Esophagus squamous epithelium (tissue), 5 donors: ENCODE results near the gene LRRC41. TPM values are rescaled to one million over a fixed set of nuclear protein-coding genes. Genes with fewer than 3 reads are reported as not detected.

Experiments used
- DNase-seq: peaks from one replicate; lab custom pipeline; 2025; lab: John Stamatoyannopoulos, UW
- H3K27ac ChIP-seq, 4 donors: fragments of 200-600 bp; sonication (generic); one replicate each; pipeline ENCODE4 v1.5.1; 2016 to 2019; ENCODE audit warnings: mild to moderate bottlenecking in 1 of 4
- H3K27me3 ChIP-seq, 4 donors: fragments of 200-600 bp; sonication (generic); 1 replicate in 3 of 4; 2 replicates in 1 of 4; pipeline versions ENCODE4 v1.5.1 to v1.6.0; 2017 to 2021; ENCODE audit warnings: antibody characterized with exemption in 1 of 4
- H3K36me3 ChIP-seq, 3 donors: fragments of 200-600 bp; sonication (generic); one replicate each; pipeline ENCODE4 v1.5.1; 2016 to 2019
- H3K4me1 ChIP-seq, 3 donors: fragments of 200-600 bp; sonication (generic); one replicate each; pipeline ENCODE4 v1.5.1; 2017 to 2019
- H3K4me3 ChIP-seq, 4 donors: fragments of 200-600 bp; sonication (generic); 1 replicate in 3 of 4; 2 replicates in 1 of 4; pipeline ENCODE4 v1.5.1; 2016 to 2019; ENCODE audit warnings: mild to moderate bottlenecking in 2 of 4, moderate library complexity in 1 of 4
- H3K9me3 ChIP-seq, 3 donors: fragments of 200-600 bp; sonication (generic); one replicate each; pipeline ENCODE4 v1.5.1; 2016 to 2019
- CTCF ChIP-seq, 6 experiments: fragments of 450-650 bp in 4 of 6; fragments of 200-600 bp in 2 of 6; sonication (generic) in 2 of 6; IDR thresholded peaks; one replicate each; pipeline ENCODE4 v1.5.1; 2016 to 2019; ENCODE audit warnings: antibody characterized with exemption in 6 of 6, mild to moderate bottlenecking in 4 of 6, moderate library complexity in 4 of 6
- POLR2A ChIP-seq, 4 donors: fragments of 450-650 bp; IDR thresholded peaks; one replicate each; pipeline ENCODE4 v1.6.1; 2017; ENCODE audit warnings: antibody characterized with exemption in 4 of 4, mild to moderate bottlenecking in 4 of 4, moderate library complexity in 3 of 4
- WGBS, 2 donors: methylation state at CpG; one replicate each; pipeline ENCODE4 v1.1.5; 2018; 5-methylcytosine and 5-hydroxymethylcytosine counted together
- intact Hi-C: fragments of 100-400 bp; cut with DNase I; formaldehyde crosslinking; loops from one replicate; pipeline ENCODE4 v1.15.0; 2022
- total RNA-seq, 4 donors: library from RNA; depleted of rRNA; stranded (reverse); fragments of >200 nt; gene quantifications; one replicate each; pipeline ENCODE4 v1.1.0, GENCODE V29; 2016
- donor health status: DM: yes; HTN: yes; CAD: no.

LRRC41 gene
- total RNA-seq = 10 to 100 TPM; 44.1 to 66.4 (median 57.6) TPM

- 1% methylated on average over 18 to 26 of the region's 61 CpGs for WGBS, 2 donors
- Histone ChIP-seq H3K36me3 (peaks cover 0 to 15% (median 0%) of the 10 kb centered on the region in 3 donors), H3K4me3 (peak within 1 kb of the TSS; percentile 78 to 97 (median 84)), H3K27ac (peak within 1 kb of the TSS; percentile 97 to 99 (median 98)), H3K9me3 (no peaks in the 10 kb centered on the region), H3K27me3 (no peaks in the 10 kb centered on the region), H3K4me1 (peaks cover 26 to 74% (median 43%) of the 10 kb centered on the region in 3 donors)
- peak; percentile 70 for DNase-seq
- intact Hi-C loops = loop anchor here (5.0 kb wide), 1 partner anchor 39 kb away; the partner anchor contains the start of gene NSUN4
- TF ChIP-seq CTCF (IDR thresholded peaks at IDR 0.05) (no peak), POLR2A (IDR thresholded peaks at IDR 0.05) (peak in 3 of 4 donors; percentile 29 to 87 (median 85))
Observed at GRCh38 chr1:46303038-46303871, at the start of gene LRRC41, which contains the start of gene UQCRH. Gene LRRC41, minus strand, starts transcription at chr1:46303616. Its CDS starts 294 bp downstream, at chr1:46303322. Gene UQCRH, plus strand, starts transcription at chr1:46303698. Its CDS starts 69 bp downstream, at chr1:46303767.

- Histone ChIP-seq H3K4me1 (no peaks in the 10 kb centered on the region), H3K4me3 (no peak overlapping the region), H3K27me3 (no peaks in the 10 kb centered on the region), H3K27ac (no peak overlapping the region), H3K9me3 (no peaks in the 10 kb centered on the region), H3K36me3 (peaks cover 0 to 99% (median 54%) of the 10 kb centered on the region in 3 donors)
- TF ChIP-seq POLR2A (IDR thresholded peaks at IDR 0.05) (no peak), CTCF (IDR thresholded peaks at IDR 0.05) (no peak)
- DNase-seq = no peak
- intact Hi-C loops = no loop called here
- 85 to 95% methylated on average over 2 of the region's 2 CpGs for WGBS, 2 donors
Observed at GRCh38 chr1:46352363-46352762, 48.9 kb upstream of the LRRC41 start.

- H3K9me3 ChIP-seq = no peaks in the 10 kb centered on the region
- TF ChIP-seq CTCF (IDR thresholded peaks at IDR 0.05) (no peak), POLR2A (IDR thresholded peaks at IDR 0.05) (no peak)
- H3K27ac ChIP-seq = no peak overlapping the region
- peaks cover 4 to 23% (median 7%) of the 10 kb centered on the region in 3 donors for H3K4me1 ChIP-seq
- peaks cover 0 to 82% (median 18%) of the 10 kb centered on the region in 3 donors for H3K36me3 ChIP-seq
- DNase-seq = no peak
- intact Hi-C loops = no loop called here
- H3K4me3 ChIP-seq = no peak overlapping the region
- no peaks in the 10 kb centered on the region for H3K27me3 ChIP-seq
Observed at GRCh38 chr1:46345281-46345680, 41.9 kb upstream of the LRRC41 start.

- Histone ChIP-seq H3K36me3 (peaks cover 0 to 74% (median 10%) of the 10 kb centered on the region in 3 donors), H3K9me3 (no peaks in the 10 kb centered on the region), H3K4me3 (no peak overlapping the region), H3K27ac (no peak overlapping the region), H3K27me3 (no peaks in the 10 kb centered on the region), H3K4me1 (peaks cover 4 to 30% (median 9%) of the 10 kb centered on the region in 3 donors)
- WGBS, 2 donors = 91 to 95% methylated on average over 3 of the region's 3 CpGs
- intact Hi-C loops = loop anchor here (5.0 kb wide), 1 partner anchor 42 kb away; the partner anchor contains the start of genes LRRC41 and UQCRH
- DNase-seq = no peak
- no peak for TF ChIP-seq POLR2A (IDR thresholded peaks at IDR 0.05)
- no peak for TF ChIP-seq CTCF (IDR thresholded peaks at IDR 0.05)
Observed at GRCh38 chr1:46344481-46344880, 41.1 kb upstream of the LRRC41 start.

GRCh38 chr1:46343705-46344104 lies 40.3 kb upstream of the LRRC41 start:
- Histone ChIP-seq H3K27me3 (no peaks in the 10 kb centered on the region), H3K4me3 (no peak overlapping the region), H3K36me3 (peaks cover 0 to 66% (median 6%) of the 10 kb centered on the region in 3 donors), H3K27ac (no peak overlapping the region), H3K4me1 (peaks cover 4 to 34% (median 12%) of the 10 kb centered on the region in 3 donors), H3K9me3 (no peaks in the 10 kb centered on the region)
- 74 to 91% methylated on average over 4 of the region's 4 CpGs for WGBS, 2 donors
- no peak for TF ChIP-seq POLR2A (IDR thresholded peaks at IDR 0.05)
- TF ChIP-seq CTCF (IDR thresholded peaks at IDR 0.05) = no peak
- intact Hi-C loops = loop anchor here (5.0 kb wide), 1 partner anchor 41 kb away; the partner anchor contains the start of genes LRRC41 and UQCRH
- no peak for DNase-seq
